GM12878 (cell line): ENCODE measurements around the gene ELAVL3. TPM values are rescaled to one million over a fixed set of nuclear protein-coding genes. Genes with fewer than 3 reads are reported as not detected.

Experiments
- ATAC-seq: fragments of 200-7000 bp; cut with Tn5 transposase; 3 replicates; pipeline ENCODE4 v1.9.1; 2020; ENCODE audit warnings: mild to moderate bottlenecking, moderate library complexity
- BruUV-seq: library from RNA; stranded (reverse); fragments of 400-500 nt; replicated peaks from 2 replicates; lab custom pipeline; 2021; lab: Mats Ljungman, UMichigan
- CTCF ChIA-PET: fragments of 300-600 bp; sonication (Branson Sonifier 250); formaldehyde crosslinking; extraction: SDS; loops from one replicate; lab custom pipeline; 2021; ENCODE audit warnings: inconsistent platforms; lab: Yijun Ruan, JAX
- POLR2A ChIA-PET: fragments of 350-600 bp; formaldehyde crosslinking; extraction: SDS; loops from one replicate; lab custom pipeline; 2021; ENCODE audit warnings: inconsistent platforms; lab: Charles Lee
- RAD21 ChIA-PET: fragments of 300-600 bp; sonication (Branson Sonifier 250); formaldehyde crosslinking; loops from one replicate; lab custom pipeline; 2023; ENCODE audit warnings: antibody characterized with exemption; ENCODE audit not compliant: unreplicated experiment; lab: Charles Lee
- SMC1A ChIA-PET: fragments of 300-600 bp; sonication (Branson Sonifier 250); formaldehyde crosslinking; loops from one replicate; lab custom pipeline; 2023; ENCODE audit not compliant: unreplicated experiment, uncharacterized antibody; lab: Charles Lee
- DNase-seq: peaks from one replicate; pipeline ENCODE4 v3.0.0-alpha.2; 2011; ENCODE audit warnings: low read depth, low spot score
- FAIRE-seq: peaks from 3 replicates; lab custom pipeline; 2011; peaks lifted over from hg19 to GRCh38; lab: Jason Lieb, UNC
- H2AFZ ChIP-seq: 2 replicates; pipeline ENCODE4 v1.6.0; 2011; ENCODE audit warnings: low read depth, low read length, control low read depth; ENCODE audit not compliant: control insufficient read depth
- H3K27ac ChIP-seq: 2 replicates; pipeline ENCODE4 v1.5.1; 2011; ENCODE audit warnings: control low read depth; ENCODE audit not compliant: control insufficient read depth, insufficient read depth
- H3K27me3 ChIP-seq, 2 experiments: replicated peaks in 1 of 2; 2 replicates each; pipeline versions ENCODE4 v1.6.0 to v1.6.1; 2011; ENCODE audit warnings: low read length in 1 of 2; ENCODE audit not compliant: control insufficient read depth in 2 of 2, insufficient read depth in 2 of 2
- H3K36me3 ChIP-seq, 2 experiments: 2 replicates each; pipeline ENCODE4 v1.5.1; 2011; ENCODE audit warnings: low read length in 1 of 2; ENCODE audit not compliant: control insufficient read depth in 2 of 2, insufficient read depth in 2 of 2
- H3K4me1 ChIP-seq: 2 replicates; pipeline ENCODE4 v1.6.1; 2011; ENCODE audit warnings: mild to moderate bottlenecking, low read length, moderate library complexity, mixed read lengths; ENCODE audit not compliant: control insufficient read depth, insufficient read depth
- H3K4me2 ChIP-seq: 2 replicates; pipeline ENCODE4 v1.6.0; 2011; ENCODE audit warnings: control low read depth; ENCODE audit not compliant: control insufficient read depth, insufficient read depth
- H3K4me3 ChIP-seq: fragments of 200-600 bp; sonication (generic); 2 replicates; pipeline ENCODE4 v1.5.1; 2016
- H3K79me2 ChIP-seq: 2 replicates; pipeline ENCODE4 v1.6.0; 2011; ENCODE audit warnings: low read length; ENCODE audit not compliant: control insufficient read depth, insufficient read depth
- H3K9ac ChIP-seq: 2 replicates; pipeline ENCODE4 v1.8.0; 2011; ENCODE audit warnings: low read length, control low read depth, mixed read lengths; ENCODE audit not compliant: control insufficient read depth, insufficient read depth
- H3K9me3 ChIP-seq: replicated peaks from 3 replicates; pipeline ENCODE4 v1.5.1; 2011; ENCODE audit warnings: mild to moderate bottlenecking, low read length; ENCODE audit not compliant: control insufficient read depth, insufficient read depth
- H4K20me1 ChIP-seq: 2 replicates; pipeline ENCODE4 v1.6.0; 2011; ENCODE audit not compliant: control insufficient read depth, insufficient read depth
- BCLAF1 ChIP-seq: fragments of 450-650 bp; IDR thresholded peaks from 2 replicates; pipeline ENCODE4 v1.6.1; 2017; ENCODE audit warnings: antibody characterized with exemption, mild to moderate bottlenecking, moderate library complexity
- CBX5 ChIP-seq: sonication (generic); IDR thresholded peaks from 2 replicates; pipeline ENCODE4 v1.6.1; 2016; ENCODE audit warnings: low read depth, moderate library complexity, mild to moderate bottlenecking, inconsistent platforms
- ELK1 ChIP-seq: IDR thresholded peaks from 2 replicates; pipeline ENCODE4 v1.6.1; 2012; ENCODE audit warnings: low read depth, low read length, improper control_type of control experiment
- ETV6 ChIP-seq, 2 experiments: fragments of 450-650 bp in 1 of 2; IDR thresholded peaks in 1 of 2; conservative IDR thresholded peaks in 1 of 2; 2 replicates each; pipeline ENCODE4 v1.6.1; 2014; ENCODE audit warnings: antibody characterized with exemption in 1 of 2, borderline replicate concordance in 1 of 2, low read depth in 1 of 2, mild to moderate bottlenecking in 1 of 2, moderate library complexity in 1 of 2
- HDAC2 ChIP-seq: fragments of 200-600 bp; sonication (generic); IDR thresholded peaks from 2 replicates; pipeline ENCODE4 v1.6.1; 2017
- HDGF ChIP-seq: fragments of 450-650 bp; IDR thresholded peaks from 2 replicates; pipeline ENCODE4 v1.6.1; 2016; ENCODE audit warnings: antibody characterized with exemption
- JUNB ChIP-seq: IDR thresholded peaks from 2 replicates; pipeline ENCODE4 v1.6.1; 2016; ENCODE audit warnings: antibody characterized with exemption, mild to moderate bottlenecking
- KLF5 ChIP-seq: fragments of 450-650 bp; IDR thresholded peaks from 2 replicates; pipeline ENCODE4 v1.6.1; 2014; ENCODE audit warnings: mild to moderate bottlenecking; ENCODE audit not compliant: partially characterized antibody
- MTA3 ChIP-seq: IDR thresholded peaks from 2 replicates; pipeline ENCODE4 v1.6.1; 2012; ENCODE audit warnings: low read length, inconsistent platforms, borderline replicate concordance
- NFIC ChIP-seq: IDR thresholded peaks from 2 replicates; pipeline ENCODE4 v1.6.1; 2012; ENCODE audit warnings: low read depth, mild to moderate bottlenecking, inconsistent platforms, low read length, moderate library complexity
- RCOR1 ChIP-seq: conservative IDR thresholded peaks from 2 replicates; pipeline ENCODE4 v1.6.1; 2012; ENCODE audit warnings: low read depth, low read length, improper control_type of control experiment
- RFX5 ChIP-seq: IDR thresholded peaks from 2 replicates; pipeline ENCODE4 v1.6.1; 2011; ENCODE audit warnings: low read depth, low read length, improper control_type of control experiment
- TARDBP ChIP-seq: IDR thresholded peaks from 2 replicates; pipeline ENCODE4 v1.6.1; 2016; ENCODE audit warnings: borderline replicate concordance
- ZBTB33 ChIP-seq: fragments of 450-650 bp; IDR thresholded peaks from 2 replicates; pipeline ENCODE4 v1.6.1; 2017; ENCODE audit warnings: mild to moderate bottlenecking
- WGBS: methylation state at CpG from one replicate; pipeline ENCODE4 v1.1.6; 2016; ENCODE audit warnings: low lambda C conversion rate; ENCODE audit not compliant: insufficient replicate concordance, insufficient coverage; ENCODE audit errors: missing lambda C conversion rate; 5-methylcytosine and 5-hydroxymethylcytosine counted together
- in situ Hi-C: fragments of 300-500 bp; cut with MboI; formaldehyde crosslinking; loops from 9 replicates; pipeline ENCODE4 v1.14.3; 2018; ENCODE audit warnings: mixed read lengths
- intact Hi-C: fragments of 100-400 bp; cut with micrococcal nuclease; formaldehyde crosslinking; loops from one replicate; pipeline ENCODE4 v1.14.2; 2022; ENCODE audit not compliant: unreplicated experiment
- polyA plus RNA-seq, 11 experiments: library from polyadenylated mRNA; depleted of rRNA in 4 of 11; unstranded in 6 of 11; stranded (reverse) in 5 of 11; fragments of >200 nt; fragmentation: Nextera tagmentation in 4 of 11; fragmentation: Illumina TruSeq in 1 of 11; extraction: Ambion mirVana in 4 of 11; extraction: Trizol in 1 of 11; gene quantifications; 1 replicate in 1 of 11; 2 replicates in 10 of 11; pipeline versions ENCODE4 v1.2.1 to v1.2.3, GENCODE V29; 2011 to 2016; ENCODE audit warnings: inconsistent platforms in 2 of 11, missing spikeins in 2 of 11, low read depth in 1 of 11
- total RNA-seq, 4 experiments: library from RNA; depleted of rRNA in 3 of 4; stranded (reverse); fragments of >200 nt in 3 of 4; fragmentation: Illumina TruSeq in 1 of 4; extraction: Trizol in 1 of 4; gene quantifications; 2 replicates each; pipeline versions ENCODE4 v1.2.1 to v1.2.3, GENCODE V29; 2013 to 2021

Gene ELAVL3
- total and polyA plus RNA-seq, 10 of the 15 experiments (the other 5 are each of a cell fraction or from before 2014, with no cell fraction given): under 0.01 to 0.05 (median 0.01) TPM; not detected in 7

- TF ChIP-seq BCLAF1: no peak
Observed at GRCh38 chr19:11447347-11448262, 33.2 kb downstream of the ELAVL3 start (continued).

GRCh38 chr19:11446652-11447301 lies 34.1 kb downstream of the ELAVL3 start:
- intact Hi-C loops: loop anchor here (2.0 kb wide), 1 partner anchor 66 kb away; no protein-coding TSS in a partner anchor
- Histone ChIP-seq H3K27me3 (no peaks in the 10 kb centered on the region), H3K4me3 (no peak overlapping the region), H3K4me2 (no peak overlapping the region), H3K36me3 (peaks cover 12 to 39% of the 10 kb centered on the region in 2 experiments), H3K79me2 (no peaks in the 10 kb centered on the region), H2AFZ (no peak overlapping the region), H3K27ac (no peak overlapping the region), H3K9me3 (no peaks in the 10 kb centered on the region), H4K20me1 (no peaks in the 10 kb centered on the region), H3K4me1 (0 out of 2 replicates have a peak, but pooled peaks cover 4% of the 10 kb centered on the region), H3K9ac (no peak overlapping the region)
- FAIRE-seq (no peak), ATAC-seq (peak; percentile 85), DNase-seq (no peak)
- WGBS: 87% methylated on average over 18 of the region's 23 CpGs
- POLR2A ChIA-PET: interaction anchor here (0.7 kb wide), 1 partner anchor 59 kb away, joined by 3 read pairs; no protein-coding TSS in a partner anchor
- SMC1A ChIA-PET: no interaction called here
- RAD21 ChIA-PET: interaction anchor here (1.4 kb wide), 1 partner anchor 69 kb away, joined by 3 read pairs; no protein-coding TSS in a partner anchor
- in situ Hi-C loops: no loop called here
- CTCF ChIA-PET: interaction anchor here (0.6 to 2.0 kb wide), 2 partner anchors 65 to 122 kb away, joined by 3 to 21 read pairs; no protein-coding TSS in a partner anchor
- no TSS peak for BruUV-seq
- TF ChIP-seq MTA3: no peak
- TF ChIP-seq ETV6 (conservative IDR thresholded peaks at IDR 0.05 in 1 of 2, IDR thresholded peaks at IDR 0.05 in 1 of 2; ENCODE audit: borderline replicate concordance in 1 of 2, low read depth in 1 of 2): no peak
- no peak for TF ChIP-seq HDAC2
- TF ChIP-seq ZBTB33: no peak
- TF ChIP-seq RFX5: no peak
- TF ChIP-seq JUNB: no peak
- no peak for TF ChIP-seq NFIC
- peak; percentile 35; the same call in 1 of the 2 replicates for TF ChIP-seq HDGF
- TF ChIP-seq RCOR1: no peak
- TF ChIP-seq KLF5: no peak
- no peak for TF ChIP-seq CBX5
- no peak for TF ChIP-seq TARDBP
- TF ChIP-seq ELK1: no peak
